HG02623 (cell line): ENCODE data around the gene SLC6A3.

Source experiments
- ATAC-seq: cut with Tn5 transposase; IDR thresholded peaks from one replicate; pipeline ENCODE4 v1.9.1; 2021; ENCODE audit warnings: moderate library complexity; ENCODE audit not compliant: unreplicated experiment

Gene SLC6A3

GRCh38 chr5:1445313-1445688 lies at the start of gene SLC6A3:
SLC6A3 (minus strand) TSS chr5:1445440; CDS start chr5:1443197, 2,243 bp downstream.
- ATAC-seq: no peak

GRCh38 chr5:1493941-1494340 lies 48.7 kb upstream of the SLC6A3 start:
- ATAC-seq: no peak

DNA sequence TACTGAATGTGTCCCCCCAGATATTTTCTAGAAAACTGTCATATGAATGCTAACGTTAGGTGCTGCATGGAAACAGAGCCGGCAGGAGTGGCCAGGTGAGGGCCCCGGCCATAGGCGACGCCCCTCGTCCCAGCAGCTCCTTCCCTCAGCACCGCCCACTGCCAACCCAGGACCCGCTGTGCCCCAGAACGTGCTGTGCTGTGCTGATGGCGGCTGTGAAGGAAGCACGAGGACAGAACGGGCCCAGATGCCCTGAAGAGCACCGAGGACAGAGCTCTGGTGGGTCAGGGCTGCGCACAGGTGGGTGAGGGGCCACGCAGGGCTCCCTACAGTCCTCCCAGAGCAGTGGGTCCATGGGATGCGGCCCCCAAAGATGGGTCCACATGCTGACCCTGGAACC lies 48.2 kb upstream of the SLC6A3 start:
- ATAC-seq: no peak

GRCh38 chr5:1492757-1493156 lies 47.5 kb upstream of the SLC6A3 start:
- no peak for ATAC-seq

DNA sequence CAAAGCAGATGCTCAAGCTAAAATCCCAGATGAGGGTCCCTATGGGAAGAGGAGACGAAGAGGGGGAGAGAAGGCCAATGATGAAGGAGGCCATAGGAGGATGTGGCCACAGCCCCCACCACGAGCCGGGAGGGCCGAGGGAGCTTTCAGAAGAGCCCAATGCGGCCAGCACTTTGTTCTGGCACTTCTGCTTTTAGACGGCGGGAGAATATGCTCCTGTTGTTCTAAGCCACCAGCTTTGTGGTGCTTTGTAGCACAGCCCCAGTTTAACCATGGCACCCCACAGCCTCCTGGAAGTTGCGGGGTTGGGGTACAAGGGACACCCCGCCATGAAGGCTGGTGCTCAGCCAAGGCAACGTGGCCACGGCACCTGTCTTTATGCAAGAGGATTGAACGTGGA lies 45.1 kb upstream of the SLC6A3 start:
- ATAC-seq: no peak

DNA sequence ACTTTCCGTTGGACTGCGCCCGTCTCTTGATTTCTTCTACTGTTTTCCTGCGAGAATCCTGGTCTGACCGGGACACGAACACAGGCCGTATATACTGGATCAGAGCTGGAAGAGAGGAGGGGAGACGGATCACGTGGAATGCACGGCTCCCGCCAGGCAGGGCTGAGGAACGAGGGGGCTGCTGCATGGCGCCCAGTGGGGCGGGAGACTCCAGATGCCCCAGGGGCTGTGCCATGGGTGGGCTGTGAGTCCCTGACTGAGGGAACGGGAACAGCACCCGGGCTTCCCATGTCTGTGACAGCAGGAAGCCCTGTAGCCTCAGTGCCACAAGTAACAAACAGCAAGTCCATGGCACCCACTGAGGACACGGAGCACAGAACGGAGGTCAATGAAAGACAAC lies 44.5 kb upstream of the SLC6A3 start:
- no peak for ATAC-seq

DNA sequence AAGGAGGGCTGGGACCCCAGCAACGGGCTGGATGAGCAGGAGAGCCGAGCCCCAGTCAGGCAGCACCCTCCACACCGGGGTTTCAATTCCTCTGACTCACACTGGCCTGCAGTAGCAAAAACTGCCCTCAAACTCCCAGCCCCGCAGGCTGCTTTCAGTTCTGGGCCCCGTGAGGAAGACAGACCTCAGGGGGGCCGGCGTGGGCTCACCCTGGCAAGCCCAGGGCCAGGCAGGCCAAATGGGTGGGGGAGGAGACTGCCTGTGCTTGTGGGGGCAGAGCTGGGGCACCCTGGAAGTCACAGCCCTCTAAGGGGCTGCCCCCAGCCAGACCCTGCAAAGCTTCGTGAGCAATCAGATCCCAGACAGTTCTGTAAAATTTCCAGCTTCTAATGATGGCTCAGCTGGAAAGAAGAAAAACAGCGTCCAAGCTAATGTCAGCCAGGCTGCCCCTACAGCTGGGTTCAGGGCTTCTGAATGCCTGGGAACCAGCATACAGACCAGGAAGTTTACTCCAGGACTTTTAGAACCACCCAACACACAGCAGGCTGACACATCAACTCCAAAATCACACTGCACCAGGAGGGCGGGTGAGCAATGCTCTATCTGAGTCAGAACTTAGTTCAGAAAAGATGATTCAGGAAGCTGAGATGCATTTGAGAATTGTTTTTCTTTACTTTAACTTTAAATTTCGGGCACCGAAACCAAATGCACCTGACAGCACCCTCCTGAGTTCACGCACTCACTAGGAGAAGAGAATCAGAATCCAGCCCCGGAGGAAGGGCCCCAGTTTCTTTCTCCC lies 43.8 kb upstream of the SLC6A3 start:
- ATAC-seq: peak; percentile 62

DNA sequence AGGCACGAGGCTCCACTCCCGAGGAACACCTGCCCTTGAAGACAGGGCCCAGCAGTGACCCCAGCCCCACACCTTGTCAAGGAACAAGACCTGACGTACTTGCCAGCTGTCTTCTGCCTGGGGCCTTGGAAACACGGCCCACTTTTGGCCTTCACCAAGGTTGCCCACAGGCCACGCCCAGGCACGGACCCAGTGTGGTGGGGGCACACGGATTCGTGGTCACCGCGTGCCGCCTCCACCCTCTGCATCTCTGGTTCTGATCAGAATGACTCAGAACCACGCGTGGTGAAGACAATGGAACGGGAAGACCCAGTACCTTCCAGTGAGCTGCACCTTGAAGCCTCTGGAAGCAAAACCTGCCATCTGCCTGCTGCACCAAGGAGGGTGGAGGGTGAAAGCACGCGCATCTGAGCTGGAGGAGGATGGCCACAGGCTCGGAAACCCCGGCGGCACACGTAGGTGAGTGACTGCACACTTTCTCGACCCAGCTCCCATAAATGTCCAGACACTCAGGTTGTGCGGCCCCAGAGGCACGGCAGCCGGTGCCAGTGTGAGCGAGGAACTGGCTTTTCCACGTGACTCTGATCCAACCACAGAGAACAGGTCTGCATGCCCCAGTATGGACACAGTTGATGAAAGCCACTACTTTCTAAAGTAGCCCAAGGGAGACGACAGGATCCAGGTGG lies 42.0 kb upstream of the SLC6A3 start:
- ATAC-seq: no peak

- ATAC-seq: no peak
Measured at GRCh38 chr5:1486271-1486670, 41.0 kb upstream of the SLC6A3 start.

DNA sequence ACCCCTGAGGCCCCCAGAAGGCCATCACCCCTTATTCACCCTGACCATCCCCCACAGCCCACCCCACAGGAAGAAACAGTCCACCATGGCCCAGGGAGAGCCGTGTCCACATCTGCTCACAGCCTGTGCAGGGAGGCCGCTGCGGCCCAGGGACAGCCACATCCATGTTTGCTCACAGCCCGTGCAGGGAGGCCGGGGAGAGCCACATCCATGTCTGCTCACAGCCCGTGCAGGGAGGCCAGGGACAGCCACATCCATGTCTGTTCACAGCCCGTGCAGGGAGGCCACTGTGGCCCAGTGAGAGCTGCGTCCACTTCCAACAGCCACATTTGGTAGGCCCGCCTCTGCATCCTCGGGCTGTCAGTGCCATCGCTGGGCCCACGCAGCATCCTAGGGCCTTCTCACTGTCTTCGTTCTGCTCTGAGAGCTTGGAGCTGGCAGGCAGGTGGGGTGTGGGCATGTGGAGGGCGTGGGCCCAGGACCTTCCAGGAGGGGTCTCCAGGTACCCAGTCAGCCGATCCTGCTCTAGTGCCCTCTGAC lies 40.4 kb upstream of the SLC6A3 start:
- no peak for ATAC-seq

- peak; percentile 51 for ATAC-seq
Measured at GRCh38 chr5:1484730-1485578, 39.7 kb upstream of the SLC6A3 start.

GRCh38 chr5:1483856-1484729 lies 38.9 kb upstream of the SLC6A3 start:
- ATAC-seq: no peak

DNA sequence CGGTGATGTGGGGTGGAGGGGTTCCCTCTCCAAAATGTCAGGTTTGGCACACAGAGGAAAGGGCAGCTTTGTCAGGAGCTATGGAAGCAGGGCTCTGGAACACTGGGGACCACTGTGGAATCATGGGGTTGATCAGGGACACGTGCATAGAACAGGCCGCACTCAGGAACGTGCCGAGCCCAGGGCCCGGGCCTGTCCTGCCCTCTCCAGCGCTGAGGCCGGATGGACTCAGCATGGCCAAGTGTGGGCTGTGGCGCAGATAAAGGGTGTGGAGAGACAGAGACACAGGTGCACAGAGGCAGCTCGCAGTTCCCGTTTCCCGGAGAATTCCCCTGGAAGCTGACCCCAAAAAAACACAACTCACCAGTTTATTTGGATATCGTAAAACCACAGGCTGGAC lies 37.8 kb upstream of the SLC6A3 start:
- ATAC-seq: no peak

DNA sequence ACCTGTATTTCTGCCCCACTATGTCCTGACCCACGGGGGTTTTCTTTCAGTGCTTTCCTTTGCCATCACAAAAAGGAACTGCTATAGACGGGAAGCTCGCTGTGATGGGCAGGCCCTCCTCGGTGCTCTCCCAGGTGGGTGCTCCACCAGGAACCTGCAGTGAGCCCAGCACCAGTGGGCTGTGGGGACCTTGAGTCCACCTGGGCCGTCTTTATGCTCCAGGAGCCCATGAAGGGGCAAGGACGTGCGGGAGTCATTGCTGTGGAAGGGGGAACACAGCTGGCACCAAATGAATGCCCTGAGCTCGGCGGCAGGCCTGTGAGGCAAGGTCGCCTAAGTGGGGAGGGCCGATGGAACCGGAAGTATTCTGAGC lies 36.7 kb upstream of the SLC6A3 start:
- no peak for ATAC-seq

DNA sequence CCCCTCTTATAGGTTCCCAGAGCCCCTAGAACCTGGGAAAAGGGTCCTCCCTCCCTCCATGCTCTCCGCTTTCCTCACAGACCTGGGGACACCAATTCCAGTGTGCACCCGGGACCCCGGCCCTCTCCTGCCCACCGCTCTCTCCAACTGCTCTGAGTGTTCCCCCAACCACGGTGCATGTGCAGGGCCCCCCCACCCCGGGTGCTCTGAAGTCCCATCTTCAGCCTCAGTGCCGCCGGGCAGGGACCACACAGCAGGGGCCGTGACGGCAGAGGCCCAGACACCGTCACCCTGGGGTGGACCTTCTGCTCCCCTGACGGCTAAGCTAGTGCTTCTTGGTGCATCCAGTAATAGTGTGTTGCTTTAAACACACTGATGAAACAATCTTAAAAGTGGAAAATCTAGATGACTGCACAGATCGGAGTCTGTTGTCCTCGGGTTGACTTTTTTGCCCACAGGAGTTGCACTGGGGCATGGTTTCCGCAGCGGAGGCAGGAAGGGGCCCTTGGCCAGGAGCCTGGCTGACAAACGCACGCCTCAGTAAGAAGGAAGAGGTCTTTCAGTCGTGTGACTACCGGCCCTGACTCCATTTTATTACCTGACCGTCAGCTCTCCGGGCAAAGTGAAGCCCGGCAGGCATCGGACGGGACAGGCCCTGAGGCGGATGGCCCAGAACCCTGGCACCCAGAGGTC lies 36.2 kb upstream of the SLC6A3 start:
- no peak for ATAC-seq

DNA sequence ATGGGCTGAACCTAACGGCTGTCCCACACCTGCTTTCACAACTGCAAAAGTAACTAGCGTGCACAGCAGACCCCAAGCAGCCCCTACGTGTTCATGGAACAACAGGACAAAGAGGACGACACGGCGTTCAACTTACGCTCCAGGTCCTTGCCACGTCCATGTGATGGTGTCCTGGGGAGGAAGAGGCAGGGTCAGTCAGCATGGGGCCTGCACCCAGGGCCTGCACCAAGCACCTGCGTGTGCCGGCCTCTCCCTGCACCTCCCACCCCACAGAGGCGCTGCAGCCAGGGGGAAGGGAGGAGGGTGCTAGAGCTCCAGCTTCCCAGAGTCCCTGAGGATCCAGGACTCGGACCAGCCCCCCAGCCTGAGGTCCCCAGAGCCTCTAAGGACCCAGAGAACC lies 35.6 kb upstream of the SLC6A3 start:
- ATAC-seq: no peak

DNA sequence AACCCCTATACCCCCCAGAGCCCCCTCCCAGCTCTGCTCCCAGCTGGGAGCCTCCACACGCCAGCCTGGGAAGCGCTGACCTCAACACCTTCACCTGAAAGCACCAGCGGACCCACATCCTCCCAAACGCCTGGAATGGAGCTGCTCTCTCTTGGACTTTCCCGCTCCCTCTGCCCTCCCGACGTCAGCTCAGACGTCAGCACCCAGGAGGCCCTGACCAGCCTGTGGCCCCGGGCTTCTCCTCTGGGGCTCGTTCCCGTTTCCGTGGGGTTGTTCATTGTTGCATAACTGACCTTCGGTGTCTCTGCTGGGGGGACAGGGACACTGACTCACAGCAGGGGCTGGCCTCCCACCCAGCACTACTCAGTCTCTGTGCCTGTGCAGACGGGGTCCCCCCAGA lies 35.0 kb upstream of the SLC6A3 start:
- ATAC-seq: no peak

GRCh38 chr5:1479581-1480188 lies 34.4 kb upstream of the SLC6A3 start:
- ATAC-seq: no peak

DNA sequence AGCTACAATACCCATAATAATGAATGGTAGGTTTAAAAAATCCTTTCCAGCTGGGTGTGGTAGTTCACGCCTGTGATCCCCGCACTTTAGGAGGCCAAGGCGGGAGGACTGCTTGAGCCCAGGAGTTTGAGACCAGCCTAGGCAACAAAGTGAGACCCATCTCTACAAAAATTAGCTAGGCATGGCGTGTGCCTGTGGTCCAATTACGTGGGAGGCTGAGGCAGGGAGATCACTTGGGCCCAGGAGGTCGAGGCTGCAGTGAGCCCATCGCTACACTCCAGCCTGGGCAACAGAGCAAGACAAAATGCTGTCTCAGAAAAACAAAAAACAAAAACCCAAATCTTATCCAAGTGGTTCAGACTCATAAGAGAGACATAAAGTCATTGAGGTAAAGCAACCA lies 33.8 kb upstream of the SLC6A3 start:
- ATAC-seq: no peak
